Measurements from ENCODE around the gene CD274.
"Not testable (repeated sequence)": the region's sequence is repeated elsewhere in the genome, so short reads cannot be mapped to it uniquely, and the experiment has no call there.

The CD274 gene

GRCh38 chr9:5443850-5444249 lies 6.5 kb upstream of the CD274 start:
- CTCF ChIA-PET: interaction anchor here (0.6 kb wide), 1 partner anchor 345 kb away, joined by 4 read pairs; no protein-coding TSS in a partner anchor
- no peak overlapping the region for H3K27ac ChIP-seq
- TF ChIP-seq, protein P1, sequence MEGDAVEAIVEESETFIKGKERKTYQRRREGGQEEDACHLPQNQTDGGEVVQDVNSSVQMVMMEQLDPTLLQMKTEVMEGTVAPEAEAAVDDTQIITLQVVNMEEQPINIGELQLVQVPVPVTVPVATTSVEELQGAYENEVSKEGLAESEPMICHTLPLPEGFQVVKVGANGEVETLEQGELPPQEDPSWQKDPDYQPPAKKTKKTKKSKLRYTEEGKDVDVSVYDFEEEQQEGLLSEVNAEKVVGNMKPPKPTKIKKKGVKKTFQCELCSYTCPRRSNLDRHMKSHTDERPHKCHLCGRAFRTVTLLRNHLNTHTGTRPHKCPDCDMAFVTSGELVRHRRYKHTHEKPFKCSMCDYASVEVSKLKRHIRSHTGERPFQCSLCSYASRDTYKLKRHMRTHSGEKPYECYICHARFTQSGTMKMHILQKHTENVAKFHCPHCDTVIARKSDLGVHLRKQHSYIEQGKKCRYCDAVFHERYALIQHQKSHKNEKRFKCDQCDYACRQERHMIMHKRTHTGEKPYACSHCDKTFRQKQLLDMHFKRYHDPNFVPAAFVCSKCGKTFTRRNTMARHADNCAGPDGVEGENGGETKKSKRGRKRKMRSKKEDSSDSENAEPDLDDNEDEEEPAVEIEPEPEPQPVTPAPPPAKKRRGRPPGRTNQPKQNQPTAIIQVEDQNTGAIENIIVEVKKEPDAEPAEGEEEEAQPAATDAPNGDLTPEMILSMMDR (conservative IDR thresholded peaks at IDR 0.05; ENCODE audit: low read depth): no peak
- POLR2A ChIA-PET (ENCODE audit: low non-redundant PET): no interaction called here
- no peak for DNase-seq (ENCODE audit: low spot score)

DNA sequence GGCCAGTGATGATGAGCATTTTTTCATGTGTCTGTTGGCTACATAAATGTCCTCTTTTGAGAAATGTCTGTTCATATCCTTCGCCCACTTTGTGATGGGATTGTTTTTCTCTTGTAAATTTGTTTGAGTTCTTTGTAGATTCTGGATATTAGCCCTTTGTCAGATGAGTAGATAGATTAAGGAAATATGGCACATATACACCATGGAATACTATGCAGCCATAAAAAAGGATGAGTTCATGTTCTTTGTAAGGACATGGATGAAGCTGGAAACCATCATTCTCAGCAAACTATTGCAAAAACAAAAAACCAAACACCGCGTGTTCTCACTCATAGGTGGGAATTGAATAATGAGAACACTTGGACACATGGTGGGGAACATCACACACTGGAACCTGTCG lies 5.2 kb upstream of the CD274 start:
- H3K27ac ChIP-seq; DNase-seq (ENCODE audit: low spot score); POLR2A ChIA-PET (ENCODE audit: low non-redundant PET); CTCF ChIA-PET: not testable (repeated sequence)

GRCh38 chr9:5445886-5446285 lies 4.5 kb upstream of the CD274 start:
- ChIA-PET CTCF (interaction anchor here (1.0 kb wide), 1 partner anchor 155 kb away, joined by 3 read pairs; no protein-coding TSS in a partner anchor), POLR2A (ENCODE audit: low non-redundant PET) (no interaction called here)

DNA sequence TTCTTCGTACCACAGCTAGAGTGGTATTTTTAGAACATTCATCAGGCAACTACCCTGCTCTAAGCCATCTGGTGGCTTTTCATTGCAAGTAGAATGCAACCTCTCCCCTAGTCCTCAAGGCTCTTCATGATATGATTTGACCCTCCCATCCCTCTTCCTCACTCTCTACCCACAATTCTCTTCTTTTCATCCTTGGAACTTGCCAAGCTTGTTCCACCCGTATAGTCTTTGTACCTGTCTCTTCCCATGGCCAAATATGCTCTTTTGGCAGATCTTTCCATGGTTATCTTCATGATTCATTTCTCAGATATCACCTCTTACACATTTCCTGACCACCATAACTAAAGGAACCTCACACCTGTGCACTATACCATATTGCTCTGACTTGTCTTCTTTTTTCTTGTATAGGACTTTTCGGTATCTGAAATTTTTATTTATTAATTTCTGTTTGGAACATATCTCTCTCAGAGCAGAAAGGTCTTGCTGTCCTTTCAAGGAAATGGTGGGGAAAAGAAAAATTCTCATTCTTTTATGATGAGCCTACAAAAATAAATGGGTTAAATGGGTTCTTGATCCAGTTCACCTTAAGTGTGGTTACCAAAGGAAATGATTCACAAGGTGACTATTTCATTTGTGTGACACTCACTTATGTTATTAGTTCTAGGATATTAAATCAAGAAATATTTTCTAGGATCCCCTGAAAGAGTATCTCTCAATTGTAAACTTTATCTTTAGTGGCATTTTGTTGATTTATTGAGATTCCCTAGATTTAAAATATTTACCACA lies 3.7 kb upstream of the CD274 start:
- ChIA-PET CTCF (interaction anchor here (1.0 kb wide), 1 partner anchor 154 kb away, joined by 3 read pairs; no protein-coding TSS in a partner anchor), POLR2A (ENCODE audit: low non-redundant PET) (no interaction called here)
- DNase-seq (ENCODE audit: low spot score): peak; percentile 5
- TF ChIP-seq, protein P1 (conservative IDR thresholded peaks at IDR 0.05; ENCODE audit: low read depth): no peak
- H3K27ac ChIP-seq: no peak overlapping the region

More at GRCh38 chr9:5445886-5446285, 4.5 kb upstream of the CD274 start:
- DNase-seq (ENCODE audit: low spot score): no peak
- no peak overlapping the region for H3K27ac ChIP-seq
- TF ChIP-seq, protein P1 (conservative IDR thresholded peaks at IDR 0.05; ENCODE audit: low read depth): no peak

GRCh38 chr9:5447337-5447736 lies 3.0 kb upstream of the CD274 start:
- POLR2A ChIA-PET (ENCODE audit: low non-redundant PET): no interaction called here
- CTCF ChIA-PET: no interaction called here

DNA sequence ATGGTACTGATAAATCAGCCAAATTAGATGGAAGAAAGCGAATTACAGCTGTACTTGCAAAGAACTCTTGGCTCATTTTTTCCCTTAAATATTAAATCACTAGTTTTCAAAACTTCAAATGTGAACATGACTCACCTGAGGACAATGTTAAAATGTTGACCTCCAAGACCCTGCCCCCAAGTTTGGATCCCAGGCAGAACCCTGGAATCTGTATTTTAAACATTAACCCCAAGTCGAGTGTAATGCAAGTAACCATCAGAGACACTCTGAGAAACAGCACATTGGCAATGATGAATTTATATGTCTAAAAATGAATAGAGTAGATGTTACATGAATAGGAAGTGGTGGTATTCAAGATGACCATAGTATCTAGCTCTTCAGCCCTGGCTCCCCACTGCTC lies 2.3 kb upstream of the CD274 start:
- CTCF ChIA-PET: no interaction called here
- POLR2A ChIA-PET (ENCODE audit: low non-redundant PET): no interaction called here
- no peak for DNase-seq (ENCODE audit: low spot score)
- TF ChIP-seq, protein P1 (conservative IDR thresholded peaks at IDR 0.05; ENCODE audit: low read depth): no peak
- no peak overlapping the region for H3K27ac ChIP-seq

More at GRCh38 chr9:5447337-5447736, 3.0 kb upstream of the CD274 start:
- TF ChIP-seq, protein P1 (conservative IDR thresholded peaks at IDR 0.05; ENCODE audit: low read depth): no peak
- no peak for DNase-seq (ENCODE audit: low spot score)
- H3K27ac ChIP-seq: no peak overlapping the region

Measured in RWPE1 (cell line).